HFF-Myc (cell line): ENCODE data around the gene WHRN.

Experiments
- DNase-seq: peaks from one replicate; pipeline ENCODE4 v3.0.0-alpha.2; 2011; ENCODE audit warnings: low read depth; ENCODE audit errors: extremely low read depth
- H3K4me3 ChIP-seq: replicated peaks from 2 replicates; pipeline ENCODE4 v1.5.1; 2011; ENCODE audit warnings: low read depth, mild to moderate bottlenecking, control low read depth, low read length
- TF ChIP-seq, protein P1 (sequence below): IDR thresholded peaks from 2 replicates; pipeline ENCODE4 v1.5.1; 2012; ENCODE audit warnings: mild to moderate bottlenecking, low read depth, low read length, control low read depth; ENCODE audit errors: missing control alignments

The WHRN gene

DNA sequence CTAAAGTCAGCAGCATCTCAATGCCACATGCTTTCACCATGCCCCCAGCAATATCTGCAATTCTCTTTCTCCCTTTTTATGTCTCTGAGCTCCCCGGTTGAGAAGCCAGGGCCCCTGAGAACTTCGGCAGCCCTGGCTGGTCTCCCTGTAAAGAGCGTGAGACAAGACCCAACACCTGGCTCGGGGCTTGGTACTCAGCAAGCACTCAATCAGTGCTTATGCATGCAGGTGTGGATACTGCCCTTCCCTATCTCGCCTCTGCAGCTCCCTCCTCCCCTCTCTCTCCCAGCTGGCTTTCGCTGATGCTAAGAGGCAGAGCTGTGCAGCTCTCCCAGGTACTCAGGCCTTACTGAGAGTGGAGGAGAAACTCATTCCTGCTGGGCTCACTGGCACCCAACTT is 75.8 kb downstream of the WHRN start:
- TF ChIP-seq, protein P1, sequence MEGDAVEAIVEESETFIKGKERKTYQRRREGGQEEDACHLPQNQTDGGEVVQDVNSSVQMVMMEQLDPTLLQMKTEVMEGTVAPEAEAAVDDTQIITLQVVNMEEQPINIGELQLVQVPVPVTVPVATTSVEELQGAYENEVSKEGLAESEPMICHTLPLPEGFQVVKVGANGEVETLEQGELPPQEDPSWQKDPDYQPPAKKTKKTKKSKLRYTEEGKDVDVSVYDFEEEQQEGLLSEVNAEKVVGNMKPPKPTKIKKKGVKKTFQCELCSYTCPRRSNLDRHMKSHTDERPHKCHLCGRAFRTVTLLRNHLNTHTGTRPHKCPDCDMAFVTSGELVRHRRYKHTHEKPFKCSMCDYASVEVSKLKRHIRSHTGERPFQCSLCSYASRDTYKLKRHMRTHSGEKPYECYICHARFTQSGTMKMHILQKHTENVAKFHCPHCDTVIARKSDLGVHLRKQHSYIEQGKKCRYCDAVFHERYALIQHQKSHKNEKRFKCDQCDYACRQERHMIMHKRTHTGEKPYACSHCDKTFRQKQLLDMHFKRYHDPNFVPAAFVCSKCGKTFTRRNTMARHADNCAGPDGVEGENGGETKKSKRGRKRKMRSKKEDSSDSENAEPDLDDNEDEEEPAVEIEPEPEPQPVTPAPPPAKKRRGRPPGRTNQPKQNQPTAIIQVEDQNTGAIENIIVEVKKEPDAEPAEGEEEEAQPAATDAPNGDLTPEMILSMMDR, result no peak
- DNase-seq, result no peak
- H3K4me3 ChIP-seq, result no peak overlapping the region

DNA sequence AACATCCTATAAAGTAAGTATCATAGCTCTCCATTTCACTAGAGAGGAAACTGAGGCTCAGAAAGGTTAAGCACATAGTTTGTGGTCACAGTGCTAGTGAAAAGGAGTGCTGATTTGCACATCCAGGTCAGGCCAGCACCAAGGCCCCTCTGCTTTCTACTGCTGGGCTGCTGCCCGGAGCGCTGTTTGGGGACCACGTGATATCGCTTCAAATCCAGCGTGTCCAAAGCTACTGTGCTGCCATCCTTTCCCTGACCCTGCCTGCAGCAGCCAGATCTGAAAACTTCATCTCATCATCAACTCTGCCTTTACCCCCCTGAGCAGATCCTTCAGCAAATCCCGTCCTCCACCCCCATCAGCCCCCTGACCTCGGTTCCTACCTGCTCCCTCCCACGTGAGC is 76.8 kb downstream of the WHRN start:
- TF ChIP-seq, protein P1, result no peak
- no peak overlapping the region for H3K4me3 ChIP-seq
- no peak for DNase-seq

DNA sequence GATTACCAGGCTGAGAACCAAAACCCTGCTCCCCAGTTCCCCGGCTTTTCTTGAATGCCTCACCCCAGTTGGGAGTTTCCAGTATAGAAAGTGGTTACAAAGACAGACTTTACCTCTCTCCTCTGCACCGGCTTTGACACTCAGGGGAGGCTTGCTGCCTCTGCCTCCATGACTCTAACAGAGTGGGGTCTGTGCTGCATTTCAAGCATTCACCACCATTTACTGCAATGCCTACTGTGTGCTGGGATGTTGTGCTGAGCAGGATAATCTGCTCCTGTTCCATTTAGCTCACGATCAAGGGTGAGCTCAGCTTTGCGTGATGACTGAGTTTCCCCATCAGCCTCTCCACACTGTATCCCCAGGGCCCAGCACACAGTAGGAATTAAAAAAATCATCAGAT is 77.6 kb downstream of the WHRN start:
- no peak for DNase-seq
- TF ChIP-seq, protein P1, result no peak
- H3K4me3 ChIP-seq, result no peak overlapping the region

DNA sequence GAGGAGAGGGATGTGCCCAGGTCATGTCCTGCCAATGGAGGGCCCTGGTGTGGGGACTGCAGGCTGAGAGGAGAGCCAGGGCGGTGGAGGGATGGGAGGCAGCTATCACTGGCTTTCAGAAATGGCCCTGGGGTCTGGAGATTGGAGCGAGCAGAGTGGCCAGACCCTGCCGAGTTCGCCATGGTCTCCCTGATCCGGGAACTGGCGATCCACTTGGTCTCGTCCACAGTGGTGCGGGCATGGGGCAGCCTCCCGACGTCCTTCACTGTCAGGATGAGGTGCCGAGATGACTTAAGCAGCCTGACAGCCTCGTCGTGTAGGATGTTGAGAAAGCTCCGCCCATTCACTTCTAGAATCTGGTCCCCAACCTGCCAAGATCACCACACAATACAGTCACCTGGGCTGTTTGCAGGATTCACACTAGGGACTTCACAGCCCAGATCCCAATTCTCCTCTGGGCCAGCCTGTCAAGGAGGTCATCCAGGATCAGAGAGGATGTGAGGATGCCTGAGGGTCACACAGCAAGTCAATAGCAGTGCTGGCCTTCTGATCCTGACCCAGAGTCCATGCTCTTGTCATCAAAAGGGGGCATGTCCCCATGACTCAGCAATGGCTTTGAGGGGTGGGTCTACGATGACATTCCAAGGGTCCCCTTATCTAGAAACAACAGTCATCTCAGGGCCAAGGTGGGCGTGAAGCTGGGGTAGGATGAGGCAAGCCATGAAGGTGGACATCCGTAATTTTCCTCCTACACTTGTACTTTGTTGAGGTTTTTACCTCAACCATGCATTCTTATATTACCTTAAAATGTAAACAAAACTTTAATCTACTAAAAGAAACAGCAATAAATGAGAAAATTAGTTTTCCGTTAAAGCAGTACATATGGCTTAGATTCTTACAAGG is 79.0 kb downstream of the WHRN start:
- TF ChIP-seq, protein P1, result no peak
- DNase-seq, result no peak
- H3K4me3 ChIP-seq, result no peak overlapping the region

DNA sequence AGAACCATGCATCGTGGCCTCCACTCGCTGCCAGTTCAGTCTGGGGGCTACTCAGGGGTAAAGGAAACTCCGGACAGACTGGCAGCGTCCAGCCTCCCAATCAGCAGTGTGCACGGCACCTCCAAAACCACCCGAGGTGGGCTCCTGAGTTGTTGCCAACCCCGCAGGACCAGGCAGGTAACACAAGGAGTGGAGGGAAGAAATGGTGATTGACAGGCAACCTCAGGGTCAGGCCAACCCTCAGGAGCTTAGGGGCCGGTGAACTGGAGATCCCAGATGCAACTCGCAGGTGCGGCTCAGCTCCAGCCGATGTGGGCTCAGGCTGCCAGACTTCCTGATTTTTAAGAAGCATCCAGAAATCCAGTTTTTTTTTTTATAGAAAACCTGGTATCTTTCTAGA is 80.1 kb downstream of the WHRN start:
- TF ChIP-seq, protein P1, result no peak
- DNase-seq, result no peak
- H3K4me3 ChIP-seq, result no peak overlapping the region

DNA sequence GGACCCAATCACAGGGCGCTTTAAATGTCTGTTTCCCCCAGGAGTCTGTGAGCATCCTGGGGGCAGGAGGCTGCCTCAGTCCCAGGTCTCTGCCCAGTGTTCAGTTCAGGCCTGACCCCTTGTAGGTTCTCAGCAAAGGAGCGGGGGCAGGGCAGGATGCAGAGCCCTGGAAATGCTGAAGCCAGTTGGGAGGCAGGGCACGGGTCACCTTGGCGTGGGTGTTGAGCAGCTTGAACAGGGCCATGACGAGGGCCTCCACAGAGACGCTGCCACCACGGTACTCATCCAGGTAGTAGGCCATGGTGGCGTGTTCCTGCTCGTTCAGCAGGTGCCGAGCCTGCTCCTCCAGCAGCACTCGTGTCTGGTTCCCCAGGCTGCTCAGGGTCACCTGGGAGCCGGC is 81.1 kb downstream of the WHRN start:
- TF ChIP-seq, protein P1, result no peak
- no peak for DNase-seq

More for the DNA sequence above, 81.1 kb downstream of the WHRN start:
- no peak overlapping the region for H3K4me3 ChIP-seq
